Hepatocyte (in vitro differentiated cells): ENCODE measurements around the gene GFPT2.

Source experiments
- EZH2 ChIP-seq: fragments of 200-600 bp; sonication (generic); IDR thresholded peaks from 2 replicates; pipeline ENCODE4 v1.6.1; 2016; ENCODE audit warnings: antibody characterized with exemption, mild to moderate bottlenecking, borderline replicate concordance
- EZH2phosphoT487 ChIP-seq: fragments of 200-600 bp; sonication (generic); IDR thresholded peaks from one replicate; pipeline ENCODE4 v1.6.1; 2018; ENCODE audit warnings: antibody characterized with exemption, mild to moderate bottlenecking, low read depth, moderate library complexity; ENCODE audit not compliant: unreplicated experiment, severe bottlenecking
- TF ChIP-seq, protein P1 (sequence below): fragments of 200-600 bp; sonication (generic); IDR thresholded peaks from 2 replicates; pipeline ENCODE4 v1.5.1; 2016; ENCODE audit warnings: antibody characterized with exemption, mild to moderate bottlenecking; ENCODE audit not compliant: poor library complexity

DNA sequence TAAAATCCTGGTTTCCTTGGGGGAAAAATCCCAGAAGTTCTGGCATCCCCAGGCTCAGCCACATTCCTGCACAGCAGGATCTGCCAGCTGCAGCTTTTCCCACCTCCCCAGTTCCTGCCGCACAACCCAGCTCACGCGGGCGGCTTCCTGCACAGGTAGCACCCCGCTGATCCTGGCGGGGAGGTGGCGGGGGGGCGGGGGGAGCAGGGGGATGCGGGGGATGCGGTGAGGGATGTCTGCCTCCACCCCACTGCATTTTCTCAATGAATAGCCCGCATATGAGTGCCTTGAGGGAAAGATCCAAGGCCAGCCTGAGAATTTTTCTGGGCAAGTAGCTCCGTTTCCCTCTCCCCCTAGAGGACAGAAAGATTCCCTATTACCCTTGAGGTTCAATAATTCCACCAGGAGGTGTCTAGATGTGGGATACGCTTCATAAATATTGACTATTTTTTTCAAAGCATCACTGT lies 21.1 kb downstream of the GFPT2 start:
- TF ChIP-seq, protein P1, sequence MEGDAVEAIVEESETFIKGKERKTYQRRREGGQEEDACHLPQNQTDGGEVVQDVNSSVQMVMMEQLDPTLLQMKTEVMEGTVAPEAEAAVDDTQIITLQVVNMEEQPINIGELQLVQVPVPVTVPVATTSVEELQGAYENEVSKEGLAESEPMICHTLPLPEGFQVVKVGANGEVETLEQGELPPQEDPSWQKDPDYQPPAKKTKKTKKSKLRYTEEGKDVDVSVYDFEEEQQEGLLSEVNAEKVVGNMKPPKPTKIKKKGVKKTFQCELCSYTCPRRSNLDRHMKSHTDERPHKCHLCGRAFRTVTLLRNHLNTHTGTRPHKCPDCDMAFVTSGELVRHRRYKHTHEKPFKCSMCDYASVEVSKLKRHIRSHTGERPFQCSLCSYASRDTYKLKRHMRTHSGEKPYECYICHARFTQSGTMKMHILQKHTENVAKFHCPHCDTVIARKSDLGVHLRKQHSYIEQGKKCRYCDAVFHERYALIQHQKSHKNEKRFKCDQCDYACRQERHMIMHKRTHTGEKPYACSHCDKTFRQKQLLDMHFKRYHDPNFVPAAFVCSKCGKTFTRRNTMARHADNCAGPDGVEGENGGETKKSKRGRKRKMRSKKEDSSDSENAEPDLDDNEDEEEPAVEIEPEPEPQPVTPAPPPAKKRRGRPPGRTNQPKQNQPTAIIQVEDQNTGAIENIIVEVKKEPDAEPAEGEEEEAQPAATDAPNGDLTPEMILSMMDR: peak; percentile 23
- TF ChIP-seq EZH2 (no peak), EZH2phosphoT487 (no peak)
